ENCODE data around the gene FSD2.

Gene FSD2

GRCh38 chr15:82712036-82712435 is 93.8 kb downstream of the FSD2 start:
- Histone ChIP-seq H3K9me3 (ENCODE audit: low read length) (no peaks in the 10 kb centered on the region), H3K27me3 (ENCODE audit: insufficient read depth, low read length) (no peaks in the 10 kb centered on the region), H3K9me2 (ENCODE audit: low read depth, low read length) (no peaks in the 10 kb centered on the region), H4K20me1 (ENCODE audit: insufficient read depth, low read length) (no peaks in the 10 kb centered on the region), H3F3A (ENCODE audit: insufficient read depth, low read length) (no peaks in the 10 kb centered on the region), H3K36me3 (ENCODE audit: insufficient read depth, low read length) (no peaks in the 10 kb centered on the region), H2AFZ (ENCODE audit: low read length) (no peak overlapping the region), H3K4me2 (ENCODE audit: low read length) (no peak overlapping the region), H3K4me3 (ENCODE audit: low read depth, low read length, poor library complexity, severe bottlenecking) (no peak overlapping the region), H3K9ac (ENCODE audit: low read length) (no peak overlapping the region), H3K79me2 (ENCODE audit: insufficient read depth, low read length) (no peaks in the 10 kb centered on the region), H3K27ac (ENCODE audit: low read depth, low read length, poor library complexity, severe bottlenecking) (no peak overlapping the region), H3K4me1 (ENCODE audit: insufficient read depth, low read length, severe bottlenecking) (peaks cover 4% of the 10 kb centered on the region)
- TF ChIP-seq EZH2 (IDR thresholded peaks at IDR 0.05; ENCODE audit: borderline replicate concordance, low read length), result no peak
- no peak for TF ChIP-seq CTCF (IDR thresholded peaks at IDR 0.05; ENCODE audit: low read length)

DNA sequence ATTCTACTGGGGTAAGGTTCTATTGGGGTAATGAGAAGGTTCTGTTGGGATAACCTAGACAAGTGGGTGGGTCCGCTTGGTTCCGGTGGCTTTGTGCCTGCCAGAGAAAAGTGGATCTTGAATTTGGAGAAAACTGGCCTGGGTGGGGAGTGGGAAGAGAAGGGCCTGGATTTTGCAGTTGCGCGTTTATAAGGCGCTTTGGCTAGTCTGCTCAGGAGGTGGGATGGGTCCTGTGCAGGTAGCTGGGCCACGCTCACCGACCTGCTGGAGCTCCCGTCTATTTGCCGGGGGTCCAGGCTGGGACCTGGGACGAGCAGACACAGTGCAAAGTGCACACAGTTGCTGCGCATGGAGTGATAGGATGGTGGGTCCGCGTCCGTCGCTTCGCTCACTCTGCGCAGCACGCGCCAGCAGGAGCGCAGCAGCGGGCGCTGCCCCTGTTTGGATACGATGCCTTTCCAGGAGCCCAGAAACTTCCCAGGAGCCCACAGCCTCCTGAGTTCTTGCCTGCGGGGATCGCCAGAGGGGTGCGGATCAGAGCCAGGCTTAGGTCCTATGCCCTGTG is 94.9 kb downstream of the FSD2 start:
- H3K9me2 ChIP-seq (ENCODE audit: low read depth, low read length), result no peaks in the 10 kb centered on the region
- H3K9me3 ChIP-seq (ENCODE audit: low read length), result no peaks in the 10 kb centered on the region
- H3K4me3 ChIP-seq (ENCODE audit: low read depth, low read length, poor library complexity, severe bottlenecking), result no peak overlapping the region
- H3K27ac ChIP-seq (ENCODE audit: low read depth, low read length, poor library complexity, severe bottlenecking), result no peak overlapping the region
- H3K4me2 ChIP-seq (ENCODE audit: low read length), result no peak overlapping the region
- no peaks in the 10 kb centered on the region for H4K20me1 ChIP-seq (ENCODE audit: insufficient read depth, low read length)
- H3K36me3 ChIP-seq (ENCODE audit: insufficient read depth, low read length), result no peaks in the 10 kb centered on the region
- H3K79me2 ChIP-seq (ENCODE audit: insufficient read depth, low read length), result no peaks in the 10 kb centered on the region
- no peak for TF ChIP-seq EZH2 (IDR thresholded peaks at IDR 0.05; ENCODE audit: borderline replicate concordance, low read length)
- no peak for TF ChIP-seq CTCF (IDR thresholded peaks at IDR 0.05; ENCODE audit: low read length)
- H3F3A ChIP-seq (ENCODE audit: insufficient read depth, low read length), result no peaks in the 10 kb centered on the region
- H3K9ac ChIP-seq (ENCODE audit: low read length), result no peak overlapping the region
- peaks cover 4% of the 10 kb centered on the region for H3K4me1 ChIP-seq (ENCODE audit: insufficient read depth, low read length, severe bottlenecking)
- H2AFZ ChIP-seq (ENCODE audit: low read length), result no peak overlapping the region
- no peaks in the 10 kb centered on the region for H3K27me3 ChIP-seq (ENCODE audit: insufficient read depth, low read length)

- H3K79me2 ChIP-seq (ENCODE audit: insufficient read depth, low read length), result no peaks in the 10 kb centered on the region
- H2AFZ ChIP-seq (ENCODE audit: low read length), result no peak overlapping the region
- no peaks in the 10 kb centered on the region for H3K9me3 ChIP-seq (ENCODE audit: low read length)
- no peak overlapping the region for H3K27ac ChIP-seq (ENCODE audit: low read depth, low read length, poor library complexity, severe bottlenecking)
- H3K27me3 ChIP-seq (ENCODE audit: insufficient read depth, low read length), result no peaks in the 10 kb centered on the region
- no peaks in the 10 kb centered on the region for H3K36me3 ChIP-seq (ENCODE audit: insufficient read depth, low read length)
- H3F3A ChIP-seq (ENCODE audit: insufficient read depth, low read length), result no peaks in the 10 kb centered on the region
- TF ChIP-seq CTCF (IDR thresholded peaks at IDR 0.05; ENCODE audit: low read length) (no peak), EZH2 (IDR thresholded peaks at IDR 0.05; ENCODE audit: borderline replicate concordance, low read length) (no peak)
- H4K20me1 ChIP-seq (ENCODE audit: insufficient read depth, low read length), result no peaks in the 10 kb centered on the region
- H3K4me3 ChIP-seq (ENCODE audit: low read depth, low read length, poor library complexity, severe bottlenecking), result peak overlapping the region; percentile 69
- H3K9me2 ChIP-seq (ENCODE audit: low read depth, low read length), result no peaks in the 10 kb centered on the region
- H3K4me1 ChIP-seq (ENCODE audit: insufficient read depth, low read length, severe bottlenecking), result peaks cover 4% of the 10 kb centered on the region
- H3K9ac ChIP-seq (ENCODE audit: low read length), result no peak overlapping the region
- peak overlapping the region; percentile 86 for H3K4me2 ChIP-seq (ENCODE audit: low read length)
These were observed 95.7 kb downstream of the FSD2 start for GRCh38 chr15:82710208-82710555.
